Skeletal muscle cell (primary cell): ENCODE data around the gene VASN.
A peak's percentile ranks its signal among the peaks of the same experiment; 100 is the strongest.
"Not testable (repeated sequence)": the region's sequence is repeated elsewhere in the genome, so short reads cannot be mapped to it uniquely, and the experiment has no call there.

Experiments used
- DNase-seq: peaks from one replicate; pipeline ENCODE4 v3.0.0-alpha.2; 2010; ENCODE audit warnings: low read depth
- H3K4me3 ChIP-seq: 2 replicates; pipeline ENCODE4 v1.5.1; 2011; ENCODE audit warnings: low read depth, mild to moderate bottlenecking, control low read depth, low read length, moderate library complexity

The VASN gene

GRCh38 chr16:4371357-4372000, at the start of gene VASN:
Gene VASN, plus strand, starts transcription at chr16:4371848. Its CDS starts 9,030 bp downstream, at chr16:4380878.
- H3K4me3 ChIP-seq: peak within 1 kb of the TSS; percentile 79

GRCh38 chr16:4322121-4323052, 49.3 kb upstream of the VASN start:
- DNase-seq: no peak
- no peak overlapping the region for H3K4me3 ChIP-seq

More at GRCh38 chr16:4371357-4372000, at the start of gene VASN:
- no peak for DNase-seq

GRCh38 chr16:4323071-4323844, 48.4 kb upstream of the VASN start:
- no peak for DNase-seq
- no peak overlapping the region for H3K4me3 ChIP-seq

- DNase-seq: no peak
- no peak overlapping the region for H3K4me3 ChIP-seq
Measured at GRCh38 chr16:4323845-4324488, 47.7 kb upstream of the VASN start.

GRCh38 chr16:4324492-4325252, 47.0 kb upstream of the VASN start:
- H3K4me3 ChIP-seq: no peak overlapping the region
- no peak for DNase-seq

- H3K4me3 ChIP-seq: no peak overlapping the region
- no peak for DNase-seq
Measured at GRCh38 chr16:4325253-4325758, 46.3 kb upstream of the VASN start.

- peak overlapping the region; percentile 41 for H3K4me3 ChIP-seq
- DNase-seq: no peak
Measured at GRCh38 chr16:4327386-4328045, 44.1 kb upstream of the VASN start.

GRCh38 chr16:4328046-4328781, 43.4 kb upstream of the VASN start:
- peak overlapping the region; percentile 41 for H3K4me3 ChIP-seq
- no peak for DNase-seq

GRCh38 chr16:4328782-4329775, 42.6 kb upstream of the VASN start:
- DNase-seq: no peak
- no peak overlapping the region for H3K4me3 ChIP-seq

GRCh38 chr16:4330277-4330874, 41.3 kb upstream of the VASN start:
- no peak for DNase-seq
- H3K4me3 ChIP-seq: no peak overlapping the region

- no peak overlapping the region for H3K4me3 ChIP-seq
- DNase-seq: no peak
Measured at GRCh38 chr16:4332083-4332482, 39.6 kb upstream of the VASN start.

- H3K4me3 ChIP-seq: no peak overlapping the region
- no peak for DNase-seq
Measured at GRCh38 chr16:4332623-4333307, 38.9 kb upstream of the VASN start.

- H3K4me3 ChIP-seq: no peak overlapping the region
- no peak for DNase-seq
Measured at GRCh38 chr16:4333308-4333638, 38.4 kb upstream of the VASN start.

GRCh38 chr16:4333714-4334113, 37.9 kb upstream of the VASN start:
- DNase-seq, H3K4me3 ChIP-seq: not testable (repeated sequence)

GRCh38 chr16:4334724-4335495, 36.7 kb upstream of the VASN start:
- DNase-seq: no peak
- no peak overlapping the region for H3K4me3 ChIP-seq
